GM19372 (cell line): ENCODE measurements around the gene RAD51B.

Source experiments
- ATAC-seq: cut with Tn5 transposase; IDR thresholded peaks from one replicate; pipeline ENCODE4 v1.9.1; 2021; ENCODE audit warnings: mild to moderate bottlenecking, low read depth, moderate library complexity; ENCODE audit not compliant: unreplicated experiment

RAD51B gene

GRCh38 chr14:68523989-68524725 lies 704.6 kb downstream of the RAD51B start:
- ATAC-seq = no peak

GRCh38 chr14:68525516-68525915 lies 705.9 kb downstream of the RAD51B start:
- ATAC-seq = no peak

- ATAC-seq = no peak
Measured at GRCh38 chr14:68526512-68527091, 707.0 kb downstream of the RAD51B start.

GRCh38 chr14:68527329-68527851 lies 707.8 kb downstream of the RAD51B start:
- no peak for ATAC-seq

GRCh38 chr14:68528040-68528687 lies 708.6 kb downstream of the RAD51B start:
- ATAC-seq = no peak

GRCh38 chr14:68530443-68530842 lies 710.9 kb downstream of the RAD51B start:
- no peak for ATAC-seq

GRCh38 chr14:68532496-68532895 lies 712.9 kb downstream of the RAD51B start:
- ATAC-seq = no peak

- ATAC-seq = no peak
Measured at GRCh38 chr14:68534276-68534675, 714.7 kb downstream of the RAD51B start.

- ATAC-seq = no peak
Measured at GRCh38 chr14:68535404-68536017, 715.9 kb downstream of the RAD51B start.

- no peak for ATAC-seq
Measured at GRCh38 chr14:68536018-68536410, 716.4 kb downstream of the RAD51B start.

- ATAC-seq = no peak
Measured at GRCh38 chr14:68538639-68539038, 719.1 kb downstream of the RAD51B start.

GRCh38 chr14:68539241-68539737 lies 719.7 kb downstream of the RAD51B start:
- ATAC-seq = no peak

- ATAC-seq = no peak
Measured at GRCh38 chr14:68539789-68540188, 720.2 kb downstream of the RAD51B start.

- ATAC-seq = no peak
Measured at GRCh38 chr14:68541178-68541896, 721.8 kb downstream of the RAD51B start.

- ATAC-seq = no peak
Measured at GRCh38 chr14:68542346-68542745, 722.8 kb downstream of the RAD51B start.

GRCh38 chr14:68543516-68543915 lies 723.9 kb downstream of the RAD51B start:
- ATAC-seq = no peak

- no peak for ATAC-seq
Measured at GRCh38 chr14:68544081-68544892, 724.7 kb downstream of the RAD51B start.

GRCh38 chr14:68546839-68547238 lies 727.3 kb downstream of the RAD51B start:
- no peak for ATAC-seq
